ENCODE results near the gene THBS2. TPM values are rescaled to one million over a fixed set of nuclear protein-coding genes. Genes with fewer than 3 reads are reported as not detected.

Gene THBS2
- total and polyA plus RNA-seq, 3 donors from 2014 or later: 4.8 to 17.9 (median 7.6) TPM

GRCh38 chr6:169288591-169288990 is 34.9 kb upstream of the THBS2 start:
- H3K36me3 ChIP-seq (ENCODE audit: low read depth, missing control alignments): no peaks in the 10 kb centered on the region
- WGBS, 2 donors: 78 to 88% methylated on average over 9 to 10 of the region's 10 CpGs
- intact Hi-C loops (cut with DNase I; ENCODE audit: low total_unique reads): no loop called here
- TF ChIP-seq CTCF (IDR thresholded peaks at IDR 0.05) (no peak), POLR2A (IDR thresholded peaks at IDR 0.05) (no peak)
- no peaks in the 10 kb centered on the region for H3K9me3 ChIP-seq
- no peaks in the 10 kb centered on the region for H3K4me1 ChIP-seq
- no peak for DNase-seq
- no peaks in the 10 kb centered on the region for H3K27me3 ChIP-seq
- no peak overlapping the region for H3K4me3 ChIP-seq
- no peak overlapping the region for H3K27ac ChIP-seq

GRCh38 chr6:169287675-169288074 is 34.0 kb upstream of the THBS2 start:
- Histone ChIP-seq H3K36me3 (ENCODE audit: low read depth, missing control alignments) (no peaks in the 10 kb centered on the region), H3K9me3 (no peaks in the 10 kb centered on the region), H3K4me1 (no peaks in the 10 kb centered on the region), H3K4me3 (no peak overlapping the region), H3K27me3 (no peaks in the 10 kb centered on the region), H3K27ac (no peak overlapping the region)
- no peak for DNase-seq
- TF ChIP-seq CTCF (IDR thresholded peaks at IDR 0.05): no peak
- no peak for TF ChIP-seq POLR2A (IDR thresholded peaks at IDR 0.05)
- WGBS, 2 donors: 74 to 78% methylated on average over 4 to 6 of the region's 6 CpGs
- intact Hi-C loops (cut with DNase I; ENCODE audit: low total_unique reads): no loop called here

DNA sequence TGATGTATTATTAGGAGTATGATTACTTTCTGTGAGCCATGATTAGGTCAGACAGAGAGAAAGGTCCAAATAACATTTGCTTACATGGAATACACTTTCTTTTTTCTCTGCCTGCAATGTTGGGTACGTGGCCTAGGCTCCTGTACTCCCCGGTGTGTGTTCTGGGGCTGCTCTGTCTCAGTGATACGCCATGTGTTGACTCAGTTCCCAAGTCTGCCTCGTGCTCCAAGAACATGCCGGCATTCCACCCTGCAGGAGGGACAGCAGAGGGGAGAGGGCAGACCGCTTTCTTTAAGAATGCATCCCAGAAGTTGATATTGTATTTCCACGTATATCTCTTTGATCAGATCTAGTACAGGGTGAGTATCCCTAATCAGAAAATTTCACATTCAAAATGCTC is 33.3 kb upstream of the THBS2 start:
- intact Hi-C loops (cut with DNase I; ENCODE audit: low total_unique reads): no loop called here
- H3K4me3 ChIP-seq: no peak overlapping the region
- 84 to 89% methylated on average over 7 of the region's 7 CpGs for whole genome bisulfite sequencing, 2 donors
- H3K36me3 ChIP-seq (ENCODE audit: low read depth, missing control alignments): no peaks in the 10 kb centered on the region
- H3K27me3 ChIP-seq: no peaks in the 10 kb centered on the region
- no peak for DNase-seq
- no peak for TF ChIP-seq CTCF (IDR thresholded peaks at IDR 0.05)
- no peak for TF ChIP-seq POLR2A (IDR thresholded peaks at IDR 0.05)
- H3K27ac ChIP-seq: no peak overlapping the region
- H3K4me1 ChIP-seq: no peaks in the 10 kb centered on the region
- H3K9me3 ChIP-seq: no peaks in the 10 kb centered on the region

- H3K4me1 ChIP-seq: no peaks in the 10 kb centered on the region
- H3K36me3 ChIP-seq (ENCODE audit: low read depth, missing control alignments): no peaks in the 10 kb centered on the region
- H3K27me3 ChIP-seq: no peaks in the 10 kb centered on the region
- no peak overlapping the region for H3K27ac ChIP-seq
- TF ChIP-seq POLR2A (IDR thresholded peaks at IDR 0.05): no peak
- no peak for TF ChIP-seq CTCF (IDR thresholded peaks at IDR 0.05)
- no peaks in the 10 kb centered on the region for H3K9me3 ChIP-seq
- no peak for DNase-seq
- WGBS, 2 donors: 81 to 88% methylated on average over 3 of the region's 3 CpGs
- intact Hi-C loops (cut with DNase I; ENCODE audit: low total_unique reads): no loop called here
- no peak overlapping the region for H3K4me3 ChIP-seq
Measured at GRCh38 chr6:169285165-169285564, 31.5 kb upstream of the THBS2 start.

DNA sequence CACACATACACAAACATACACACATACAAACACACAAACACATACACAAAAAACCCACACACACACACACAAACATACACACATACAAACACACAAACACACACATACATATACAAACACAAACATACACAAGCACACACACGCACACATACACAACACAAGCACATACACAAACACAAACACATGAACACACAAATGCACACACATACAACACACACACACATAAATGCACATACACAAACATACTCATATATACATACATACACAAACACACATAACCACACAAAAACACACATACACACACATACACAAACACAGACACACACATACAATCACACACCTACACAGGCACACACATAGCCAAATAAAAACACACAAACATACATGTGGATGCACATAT is 30.3 kb upstream of the THBS2 start:
- intact Hi-C loops (cut with DNase I; ENCODE audit: low total_unique reads): no loop called here
- TF ChIP-seq CTCF (IDR thresholded peaks at IDR 0.05) (no peak), POLR2A (IDR thresholded peaks at IDR 0.05) (no peak)
- 76 to 77% methylated on average over 1 of the region's 1 CpG for WGBS, 2 donors
- no peaks in the 10 kb centered on the region for H3K4me1 ChIP-seq
- H3K27ac ChIP-seq: no peak overlapping the region
- no peak overlapping the region for H3K4me3 ChIP-seq
- no peak for DNase-seq
- no peaks in the 10 kb centered on the region for H3K36me3 ChIP-seq (ENCODE audit: low read depth, missing control alignments)
- no peaks in the 10 kb centered on the region for H3K9me3 ChIP-seq
- H3K27me3 ChIP-seq: no peaks in the 10 kb centered on the region
